Stimulated activated CD4-positive, alpha-beta T cell treated with anti-CD3 and anti-CD28 coated beads, Interleukin-12 subunit alpha, Interleukin-12 subunit beta, amount 100 ng/mL, for 4 hours (primary cell): ENCODE results near the gene TANGO2.

Experiments
- DNase-seq: peaks from one replicate; pipeline ENCODE4 v3.0.0-alpha.2; 2020

Gene TANGO2

GRCh38 chr22:20020533-20021195, at the start of gene TANGO2:
Gene TANGO2, plus strand, starts transcription at chr22:20021110. Its CDS starts 15,689 bp downstream, at chr22:20036799.
- DNase-seq = peak; percentile 92

GRCh38 chr22:19971276-19972124, 49.4 kb upstream of the TANGO2 start:
- DNase-seq = no peak

- DNase-seq = no peak
Observed at GRCh38 chr22:19972251-19972650, 48.7 kb upstream of the TANGO2 start.

GRCh38 chr22:19972652-19973550, 48.0 kb upstream of the TANGO2 start:
- DNase-seq = no peak

- no peak for DNase-seq
Observed at GRCh38 chr22:19973551-19974267, 47.2 kb upstream of the TANGO2 start.

- DNase-seq = no peak
Observed at GRCh38 chr22:19974268-19974861, 46.5 kb upstream of the TANGO2 start.

GRCh38 chr22:19974935-19975706, 45.8 kb upstream of the TANGO2 start:
- no peak for DNase-seq

GRCh38 chr22:19975707-19976035, 45.2 kb upstream of the TANGO2 start:
- DNase-seq = no peak

GRCh38 chr22:19976671-19977070, 44.2 kb upstream of the TANGO2 start:
- no peak for DNase-seq

- no peak for DNase-seq
Observed at GRCh38 chr22:19977296-19978243, 43.3 kb upstream of the TANGO2 start.

- no peak for DNase-seq
Observed at GRCh38 chr22:19978748-19979147, 42.2 kb upstream of the TANGO2 start.

GRCh38 chr22:19979712-19980493, 41.0 kb upstream of the TANGO2 start:
- no peak for DNase-seq

- DNase-seq = no peak
Observed at GRCh38 chr22:19980766-19981165, 40.1 kb upstream of the TANGO2 start.

- no peak for DNase-seq
Observed at GRCh38 chr22:19981171-19981960, 39.5 kb upstream of the TANGO2 start.

- no peak for DNase-seq
Observed at GRCh38 chr22:19981961-19982920, 38.7 kb upstream of the TANGO2 start.

- no peak for DNase-seq
Observed at GRCh38 chr22:19982991-19983578, 37.8 kb upstream of the TANGO2 start.

- no peak for DNase-seq
Observed at GRCh38 chr22:19983741-19984140, 37.2 kb upstream of the TANGO2 start.
